ENCODE data around the gene RSPRY1.

DNA sequence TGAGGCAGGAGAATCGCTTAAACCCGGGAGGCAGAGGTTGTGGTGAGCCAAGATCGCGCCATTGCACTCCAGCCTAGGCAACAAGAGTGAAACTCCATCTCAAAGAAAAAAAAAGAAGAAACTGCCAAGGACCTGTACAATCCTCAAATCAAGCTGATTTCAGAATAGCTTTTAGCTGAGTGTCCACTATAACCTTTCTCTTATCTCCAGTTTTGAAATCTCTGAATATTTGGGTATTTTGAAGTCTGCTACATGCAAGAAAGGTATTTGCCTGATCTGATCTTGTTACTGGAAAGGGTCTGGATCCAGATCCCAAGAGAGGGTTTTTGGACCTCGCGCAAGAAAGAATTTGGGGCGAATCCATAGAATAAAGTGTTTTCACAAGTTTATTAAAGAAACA lies 39.8 kb downstream of the RSPRY1 start:
- TF ChIP-seq POLR2A (IDR thresholded peaks at IDR 0.05): no peak
- TF ChIP-seq, protein P1, sequence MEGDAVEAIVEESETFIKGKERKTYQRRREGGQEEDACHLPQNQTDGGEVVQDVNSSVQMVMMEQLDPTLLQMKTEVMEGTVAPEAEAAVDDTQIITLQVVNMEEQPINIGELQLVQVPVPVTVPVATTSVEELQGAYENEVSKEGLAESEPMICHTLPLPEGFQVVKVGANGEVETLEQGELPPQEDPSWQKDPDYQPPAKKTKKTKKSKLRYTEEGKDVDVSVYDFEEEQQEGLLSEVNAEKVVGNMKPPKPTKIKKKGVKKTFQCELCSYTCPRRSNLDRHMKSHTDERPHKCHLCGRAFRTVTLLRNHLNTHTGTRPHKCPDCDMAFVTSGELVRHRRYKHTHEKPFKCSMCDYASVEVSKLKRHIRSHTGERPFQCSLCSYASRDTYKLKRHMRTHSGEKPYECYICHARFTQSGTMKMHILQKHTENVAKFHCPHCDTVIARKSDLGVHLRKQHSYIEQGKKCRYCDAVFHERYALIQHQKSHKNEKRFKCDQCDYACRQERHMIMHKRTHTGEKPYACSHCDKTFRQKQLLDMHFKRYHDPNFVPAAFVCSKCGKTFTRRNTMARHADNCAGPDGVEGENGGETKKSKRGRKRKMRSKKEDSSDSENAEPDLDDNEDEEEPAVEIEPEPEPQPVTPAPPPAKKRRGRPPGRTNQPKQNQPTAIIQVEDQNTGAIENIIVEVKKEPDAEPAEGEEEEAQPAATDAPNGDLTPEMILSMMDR (IDR thresholded peaks at IDR 0.05): no peak

Data from ovary (tissue), 3 donors.